ENCODE results near the gene RALGPS1. TPM values are rescaled to one million over a fixed set of nuclear protein-coding genes. Genes with fewer than 3 reads are reported as not detected.
A peak's percentile ranks its signal among the peaks of the same experiment; 100 is the strongest.
"Not testable (repeated sequence)": the region's sequence is repeated elsewhere in the genome, so short reads cannot be mapped to it uniquely, and the experiment has no call there.

Gene RALGPS1
- total RNA-seq, 1 donor from 2014 or later = 11.9 TPM

- DNase-seq = no peak
Measured at GRCh38 chr9:126989847-126990842, 75.6 kb downstream of the RALGPS1 start.

GRCh38 chr9:126991183-126991582, 76.6 kb downstream of the RALGPS1 start:
- DNase-seq = peak; percentile 57

GRCh38 chr9:126992427-126992826, 77.8 kb downstream of the RALGPS1 start:
- no peak for DNase-seq

- no peak for DNase-seq
Measured at GRCh38 chr9:126999315-127000068, 84.9 kb downstream of the RALGPS1 start.

- no peak for DNase-seq
Measured at GRCh38 chr9:127004946-127005769, 90.6 kb downstream of the RALGPS1 start.

GRCh38 chr9:127005770-127006314, 91.3 kb downstream of the RALGPS1 start:
- no peak for DNase-seq

GRCh38 chr9:127007638-127008037, 93.1 kb downstream of the RALGPS1 start:
- DNase-seq = no peak

- DNase-seq = no peak
Measured at GRCh38 chr9:127008076-127008475, 93.5 kb downstream of the RALGPS1 start.

GRCh38 chr9:127011772-127012171, 97.2 kb downstream of the RALGPS1 start:
- DNase-seq = no peak

GRCh38 chr9:127012250-127012649, 97.7 kb downstream of the RALGPS1 start:
- DNase-seq = no peak

- DNase-seq = no peak
Measured at GRCh38 chr9:127013597-127013996, 99.0 kb downstream of the RALGPS1 start.

GRCh38 chr9:127014216-127014909, 99.8 kb downstream of the RALGPS1 start:
- DNase-seq = peak; percentile 95

GRCh38 chr9:127014910-127015540, 100.4 kb downstream of the RALGPS1 start:
- DNase-seq = no peak

- no peak for DNase-seq
Measured at GRCh38 chr9:127015921-127016512, 101.4 kb downstream of the RALGPS1 start.

GRCh38 chr9:127017979-127018378, 103.4 kb downstream of the RALGPS1 start:
- not testable (repeated sequence) for DNase-seq

- no peak for DNase-seq
Measured at GRCh38 chr9:127018935-127019334, 104.4 kb downstream of the RALGPS1 start.

- DNase-seq = no peak
Measured at GRCh38 chr9:127020036-127020801, 105.6 kb downstream of the RALGPS1 start.

GRCh38 chr9:127020802-127021078, 106.2 kb downstream of the RALGPS1 start:
- no peak for DNase-seq

GRCh38 chr9:127021664-127022363, 107.2 kb downstream of the RALGPS1 start:
- peak; percentile 98 for DNase-seq
